Islet precursor cell (in vitro differentiated cells): ENCODE results near the gene PMEPA1.

Source experiments
- DNase-seq: peaks from one replicate; pipeline ENCODE4 v3.0.0-alpha.2; 2018

PMEPA1 gene

GRCh38 chr20:57736738-57737347 is 27.0 kb upstream of the PMEPA1 start:
- no peak for DNase-seq

- no peak for DNase-seq
Measured at GRCh38 chr20:57735831-57736737, 26.3 kb upstream of the PMEPA1 start.

- DNase-seq, result no peak
Measured at GRCh38 chr20:57734754-57735153, 24.9 kb upstream of the PMEPA1 start.

GRCh38 chr20:57732226-57732625 is 22.4 kb upstream of the PMEPA1 start:
- no peak for DNase-seq

GRCh38 chr20:57728762-57729161 is 18.9 kb upstream of the PMEPA1 start:
- DNase-seq, result no peak

GRCh38 chr20:57727863-57728262 is 18.0 kb upstream of the PMEPA1 start:
- DNase-seq, result no peak

GRCh38 chr20:57725636-57726035 is 15.8 kb upstream of the PMEPA1 start:
- no peak for DNase-seq

GRCh38 chr20:57724610-57725405 is 15.0 kb upstream of the PMEPA1 start:
- peak; percentile 88 for DNase-seq

- no peak for DNase-seq
Measured at GRCh38 chr20:57723816-57724215, 14.0 kb upstream of the PMEPA1 start.

GRCh38 chr20:57719951-57720350 is 10.1 kb upstream of the PMEPA1 start:
- no peak for DNase-seq

- DNase-seq, result peak; percentile 99
Measured at GRCh38 chr20:57718490-57719009, 8.7 kb upstream of the PMEPA1 start.

- no peak for DNase-seq
Measured at GRCh38 chr20:57717797-57718196, 8.0 kb upstream of the PMEPA1 start.

- no peak for DNase-seq
Measured at GRCh38 chr20:57716901-57717300, 7.1 kb upstream of the PMEPA1 start.

- no peak for DNase-seq
Measured at GRCh38 chr20:57716202-57716601, 6.4 kb upstream of the PMEPA1 start.

- no peak for DNase-seq
Measured at GRCh38 chr20:57715268-57715904, 5.6 kb upstream of the PMEPA1 start.

- peak; percentile 58 for DNase-seq
Measured at GRCh38 chr20:57714409-57715267, 4.8 kb upstream of the PMEPA1 start.

- DNase-seq, result no peak
Measured at GRCh38 chr20:57713951-57714350, 4.1 kb upstream of the PMEPA1 start.

GRCh38 chr20:57713505-57713903 is 3.7 kb upstream of the PMEPA1 start:
- no peak for DNase-seq

GRCh38 chr20:57712851-57713504 is 3.2 kb upstream of the PMEPA1 start:
- DNase-seq, result no peak

GRCh38 chr20:57712341-57712740 is 2.5 kb upstream of the PMEPA1 start:
- no peak for DNase-seq

- no peak for DNase-seq
Measured at GRCh38 chr20:57711826-57712225, 2.0 kb upstream of the PMEPA1 start.
